Thyroid gland (tissue), 4 donors: Measurements from ENCODE around the gene AGMAT.

Source experiments
- CTCF ChIP-seq, 6 experiments: fragments of 200-600 bp in 3 of 6; fragments of 450-650 bp in 3 of 6; sonication (generic) in 3 of 6; IDR thresholded peaks; one replicate each; pipeline ENCODE4 v1.5.1; 2016 to 2019; ENCODE audit warnings: antibody characterized with exemption in 6 of 6, mild to moderate bottlenecking in 2 of 6, inconsistent platforms in 1 of 6, moderate library complexity in 1 of 6
- POLR2A ChIP-seq, 2 donors: fragments of 450-650 bp; IDR thresholded peaks; one replicate each; pipeline ENCODE4 v1.6.1; 2017; ENCODE audit warnings: antibody characterized with exemption in 2 of 2, mild to moderate bottlenecking in 2 of 2, moderate library complexity in 1 of 2

- no peak for TF ChIP-seq CTCF (IDR thresholded peaks at IDR 0.05)
- TF ChIP-seq POLR2A (IDR thresholded peaks at IDR 0.05) = no peak
Observed at GRCh38 chr1:15546641-15547040, 38.2 kb downstream of the AGMAT start.
